Limb (tissue), 2 donors: Measurements from ENCODE around the gene LRMDA.
A peak's percentile ranks its signal among the peaks of the same experiment; 100 is the strongest.

Source experiments
- DNase-seq, 2 donors: peaks; one replicate each; pipeline ENCODE4 v3.0.0-alpha.2; 2016; ENCODE audit errors: extremely low spot score in 2 of 2

Gene LRMDA

GRCh38 chr10:76316234-76316633 lies 884.8 kb downstream of the LRMDA start:
- no peak for DNase-seq

GRCh38 chr10:76317078-76317477 lies 885.7 kb downstream of the LRMDA start:
- no peak for DNase-seq

DNA sequence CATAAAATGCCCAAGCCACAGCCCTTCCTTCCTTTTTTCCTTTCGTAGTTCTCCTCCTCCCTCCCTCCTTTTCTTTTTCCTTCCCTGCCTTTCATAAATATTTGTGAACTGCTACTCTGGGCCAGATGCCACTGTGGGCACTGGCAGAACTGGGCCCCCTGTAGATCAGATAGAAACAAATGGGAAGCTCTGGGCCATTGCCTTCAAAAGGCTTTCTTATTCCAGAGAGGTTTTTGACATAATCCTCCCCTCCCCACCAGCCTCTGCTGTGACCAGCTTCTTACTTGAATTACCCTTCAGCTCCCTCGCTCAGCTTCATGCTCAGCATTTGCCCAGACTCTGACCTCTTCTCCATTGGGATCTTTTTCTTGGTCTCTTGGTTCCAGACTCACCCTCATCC lies 886.8 kb downstream of the LRMDA start:
- DNase-seq: no peak

- no peak for DNase-seq
These were observed 888.2 kb downstream of the LRMDA start for GRCh38 chr10:76319661-76320060.

DNA sequence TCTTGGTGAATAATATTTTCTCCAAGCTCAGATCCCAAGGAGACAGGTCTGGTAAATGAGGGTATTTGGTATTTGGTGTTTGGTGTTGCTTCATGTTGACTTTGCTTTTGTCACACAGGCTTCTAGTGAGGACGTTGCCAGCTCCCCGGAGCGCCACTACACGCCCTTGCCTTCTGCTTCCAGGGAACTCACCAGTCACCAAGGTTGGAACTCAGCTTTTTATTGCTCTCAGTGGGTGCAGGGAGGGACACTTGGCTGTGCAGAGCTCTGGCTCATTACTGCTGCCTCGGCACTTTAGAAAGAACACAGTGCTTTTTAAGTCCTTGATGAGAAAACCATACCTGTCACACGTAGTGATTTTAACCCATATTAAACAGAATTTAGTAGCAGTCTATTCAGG lies 892.9 kb downstream of the LRMDA start:
- DNase-seq: no peak

DNA sequence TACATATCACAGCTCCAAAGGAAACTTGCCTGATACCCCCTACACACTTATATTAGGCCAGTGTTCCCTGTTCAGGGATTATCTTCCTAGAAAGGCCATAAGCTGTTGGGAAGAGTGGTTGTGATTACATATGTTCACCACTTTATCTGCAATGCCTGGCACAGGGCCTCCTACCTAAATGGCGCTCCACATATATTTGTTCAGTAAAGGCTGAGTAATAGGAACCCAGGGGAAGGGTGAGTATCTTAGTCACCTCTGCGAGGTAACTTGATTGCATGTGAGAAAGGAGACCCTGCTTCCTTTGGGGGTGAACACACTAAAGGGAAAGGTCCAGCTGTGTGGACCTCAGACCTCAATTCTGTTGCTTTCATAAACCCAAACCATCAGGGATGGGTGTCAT lies 896.0 kb downstream of the LRMDA start:
- DNase-seq: no peak

- DNase-seq: no peak
These were observed 896.9 kb downstream of the LRMDA start for GRCh38 chr10:76328348-76328747.

DNA sequence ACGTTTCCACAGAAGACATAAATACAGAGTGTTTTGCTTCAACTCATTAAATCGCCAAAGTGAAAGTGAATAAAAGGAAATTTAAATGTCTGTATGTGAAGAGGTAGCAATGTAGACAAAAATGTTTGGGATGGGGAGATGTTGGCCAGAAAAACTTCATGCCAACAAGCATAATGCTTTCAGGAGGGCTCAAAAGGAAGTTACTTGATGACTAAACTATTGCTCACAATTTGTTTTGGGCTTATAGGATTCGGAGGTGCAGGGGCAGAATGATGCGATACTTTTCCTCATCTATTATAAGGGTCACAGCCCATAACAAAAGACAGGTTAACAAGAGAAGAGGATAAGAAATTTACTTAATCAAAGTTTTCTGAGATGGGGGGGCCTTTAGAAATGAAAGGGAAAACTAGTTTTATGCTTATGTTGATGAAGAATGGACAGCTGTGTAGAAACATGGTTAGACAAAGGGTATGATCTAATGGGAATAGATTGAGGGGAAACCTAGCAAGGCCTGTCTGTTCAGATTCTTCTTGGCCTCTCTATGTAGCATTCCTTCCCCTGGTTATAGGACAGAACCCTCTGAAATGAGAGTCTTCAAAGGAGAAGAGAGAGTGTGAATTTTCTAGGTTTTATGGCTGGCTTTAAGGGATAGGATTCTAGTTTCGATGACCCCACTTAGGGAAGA lies 898.6 kb downstream of the LRMDA start:
- no peak for DNase-seq

- DNase-seq: no peak
These were observed 900.3 kb downstream of the LRMDA start for GRCh38 chr10:76331742-76332141.

DNA sequence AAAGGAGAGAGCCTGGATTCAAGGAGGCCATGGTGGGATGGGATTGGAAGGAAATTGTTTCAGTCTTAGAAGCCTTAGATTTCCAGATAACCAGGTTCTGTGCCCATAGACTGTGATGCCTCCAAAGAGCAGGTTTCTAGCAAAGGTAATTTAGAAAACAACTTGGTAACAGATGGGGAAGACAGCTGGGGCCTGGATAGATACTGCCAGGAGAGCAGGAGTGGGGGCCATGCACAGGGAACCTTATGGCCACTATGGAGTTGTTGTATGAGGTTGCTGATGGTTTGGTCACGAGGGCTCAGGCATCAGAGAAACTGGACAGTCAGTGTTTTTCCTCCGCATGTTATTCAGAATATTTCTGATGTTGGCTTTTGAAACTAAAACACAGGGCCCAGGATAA lies 901.9 kb downstream of the LRMDA start:
- DNase-seq: no peak

GRCh38 chr10:76333796-76334195 lies 902.4 kb downstream of the LRMDA start:
- no peak for DNase-seq

GRCh38 chr10:76334255-76334654 lies 902.8 kb downstream of the LRMDA start:
- DNase-seq: no peak

- peak in 1 of 2 donors; percentile 68 for DNase-seq
These were observed 905.0 kb downstream of the LRMDA start for GRCh38 chr10:76336213-76336963.

- DNase-seq: no peak
These were observed 906.2 kb downstream of the LRMDA start for GRCh38 chr10:76337641-76338040.

- no peak for DNase-seq
These were observed 906.8 kb downstream of the LRMDA start for GRCh38 chr10:76338187-76338586.

- no peak for DNase-seq
These were observed 910.3 kb downstream of the LRMDA start for GRCh38 chr10:76341740-76342139.

- no peak for DNase-seq
These were observed 911.6 kb downstream of the LRMDA start for GRCh38 chr10:76342996-76343395.

- DNase-seq: no peak
These were observed 916.4 kb downstream of the LRMDA start for GRCh38 chr10:76347832-76348231.

GRCh38 chr10:76350583-76350982 lies 919.2 kb downstream of the LRMDA start:
- DNase-seq: no peak

GRCh38 chr10:76352300-76352699 lies 920.9 kb downstream of the LRMDA start:
- no peak for DNase-seq

DNA sequence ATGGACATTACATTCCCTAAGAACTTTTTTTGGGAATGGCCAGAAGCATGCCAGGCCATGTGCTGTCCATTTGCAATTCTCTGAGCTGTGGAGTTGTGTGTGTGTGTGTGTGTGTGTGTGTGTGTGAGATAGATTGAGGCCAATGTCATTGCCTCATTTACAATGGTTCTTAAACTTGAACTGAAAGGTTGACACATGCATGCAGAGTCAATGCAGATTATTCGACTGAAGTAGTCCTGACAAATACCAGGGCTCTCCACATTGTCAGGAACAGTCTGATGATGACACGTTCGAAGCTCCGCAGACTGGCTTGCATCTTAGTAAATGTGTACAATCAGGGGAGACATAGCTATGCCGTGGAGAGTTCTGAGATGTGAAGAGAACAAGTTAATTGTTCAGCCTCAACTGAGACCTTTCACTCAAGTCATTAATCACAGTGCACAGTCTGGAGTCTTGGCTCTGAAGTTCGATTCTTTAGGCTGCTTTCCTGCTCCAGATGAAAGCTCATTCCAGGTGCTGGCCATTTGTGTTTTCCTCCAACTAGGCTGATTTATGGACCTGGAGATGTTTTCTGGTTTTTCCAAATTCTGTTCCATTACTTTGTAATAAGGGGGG lies 921.9 kb downstream of the LRMDA start:
- peak in 1 of 2 donors; percentile 74 for DNase-seq

DNA sequence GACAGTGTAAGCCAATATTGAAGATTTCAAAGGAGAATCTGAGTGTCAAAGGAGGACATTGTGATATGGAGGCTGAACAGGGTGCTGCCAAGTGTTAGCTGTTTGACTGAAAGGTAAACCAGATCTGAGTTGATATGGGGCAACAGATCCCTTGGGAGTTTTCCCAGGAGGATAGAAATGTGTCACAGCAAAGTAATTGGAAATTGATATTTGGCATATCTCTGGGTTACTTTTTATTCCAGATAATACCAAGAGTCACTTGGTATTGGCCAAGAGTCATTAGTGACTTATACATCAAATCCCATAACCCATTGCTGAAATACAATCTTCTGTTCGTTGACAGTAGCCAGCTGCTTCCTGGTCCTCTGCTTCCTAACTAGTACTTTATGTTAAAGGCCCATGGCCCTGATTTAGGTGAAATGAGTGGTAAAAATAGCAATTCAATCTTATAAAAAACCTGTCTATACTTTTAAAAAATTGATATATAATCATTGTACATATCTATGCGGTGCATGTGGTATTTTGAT lies 922.9 kb downstream of the LRMDA start:
- DNase-seq: no peak
